GM23338 (cell line): ENCODE results near the gene TBC1D19. TPM values are rescaled to one million over a fixed set of nuclear protein-coding genes. Genes with fewer than 3 reads are reported as not detected.
A peak's percentile ranks its signal among the peaks of the same experiment; 100 is the strongest.
"Not testable (repeated sequence)": the region's sequence is repeated elsewhere in the genome, so short reads cannot be mapped to it uniquely, and the experiment has no call there.

Experiments used
- ATAC-seq: fragments of 200-7000 bp; cut with Tn5 transposase; 3 replicates; pipeline ENCODE4 v1.9.1; 2020
- DNase-seq: peaks from one replicate; pipeline ENCODE4 v3.0.0-alpha.2; 2015; ENCODE audit warnings: low spot score
- H2AFZ ChIP-seq: fragments of 200-600 bp; sonication (generic); 2 replicates; pipeline ENCODE4 v1.8.0; 2016; ENCODE audit warnings: antibody characterized with exemption, mild to moderate bottlenecking, moderate library complexity
- H3F3A ChIP-seq: fragments of 200-600 bp; sonication (generic); replicated peaks from 2 replicates; pipeline ENCODE4 v1.8.0; 2017; ENCODE audit warnings: antibody characterized with exemption, mixed run types, low read depth
- H3K27ac ChIP-seq: fragments of 200-600 bp; sonication (generic); 2 replicates; pipeline ENCODE4 v1.6.1; 2016; ENCODE audit warnings: low read depth
- H3K27me3 ChIP-seq: fragments of 200-600 bp; sonication (generic); 2 replicates; pipeline ENCODE4 v1.8.0; 2016; ENCODE audit warnings: mild to moderate bottlenecking, mixed run types, moderate library complexity; ENCODE audit not compliant: insufficient read depth
- H3K36me3 ChIP-seq: fragments of 200-600 bp; sonication (generic); 2 replicates; pipeline ENCODE4 v1.8.0; 2016; ENCODE audit warnings: mild to moderate bottlenecking; ENCODE audit not compliant: insufficient read depth
- H3K4me1 ChIP-seq: fragments of 200-600 bp; sonication (generic); 2 replicates; pipeline ENCODE4 v1.8.0; 2016; ENCODE audit warnings: mild to moderate bottlenecking, moderate library complexity; ENCODE audit not compliant: insufficient read depth
- H3K4me2 ChIP-seq: fragments of 200-600 bp; sonication (generic); 2 replicates; pipeline ENCODE4 v1.7.1; 2017; ENCODE audit warnings: mixed run types
- H3K4me3 ChIP-seq: fragments of 200-600 bp; sonication (generic); 2 replicates; pipeline ENCODE4 v1.6.1; 2016; ENCODE audit warnings: mixed run types
- H3K79me2 ChIP-seq: fragments of 200-600 bp; sonication (generic); replicated peaks from 2 replicates; pipeline ENCODE4 v1.8.0; 2017; ENCODE audit warnings: mild to moderate bottlenecking; ENCODE audit not compliant: insufficient read depth
- H3K9me2 ChIP-seq: fragments of 200-600 bp; sonication (generic); 2 replicates; pipeline ENCODE4 v1.8.0; 2017; ENCODE audit not compliant: insufficient read depth
- H4K20me1 ChIP-seq: fragments of 200-600 bp; sonication (generic); replicated peaks from 2 replicates; pipeline ENCODE4 v1.8.0; 2017; ENCODE audit warnings: mild to moderate bottlenecking; ENCODE audit not compliant: insufficient read depth
- H3K27ac Mint-ChIP-seq: 2 replicates; pipeline ENCODE4 v1.8.0; 2020; ENCODE audit warnings: inconsistent platforms, mild to moderate bottlenecking, moderate library complexity, mixed read lengths
- H3K27me3 Mint-ChIP-seq: 3 replicates; pipeline ENCODE4 v1.8.0; 2022; ENCODE audit warnings: low read depth, mild to moderate bottlenecking, moderate library complexity, mixed read lengths, inconsistent platforms; ENCODE audit not compliant: insufficient read depth, poor library complexity
- H3K36me3 Mint-ChIP-seq: 3 replicates; pipeline ENCODE4 v1.8.0; 2021; ENCODE audit warnings: low read depth, mild to moderate bottlenecking, inconsistent platforms, moderate library complexity, mixed read lengths
- H3K4me1 Mint-ChIP-seq: 3 replicates; pipeline ENCODE4 v1.8.0; 2020; ENCODE audit warnings: mild to moderate bottlenecking, inconsistent platforms, mixed read lengths
- H3K4me3 Mint-ChIP-seq: 3 replicates; pipeline ENCODE4 v1.8.0; 2021; ENCODE audit warnings: moderate library complexity, mild to moderate bottlenecking, inconsistent platforms, mixed read lengths
- H3K9me3 Mint-ChIP-seq: 3 replicates; pipeline ENCODE4 v1.8.0; 2020; ENCODE audit warnings: moderate library complexity, mild to moderate bottlenecking, inconsistent platforms, mixed read lengths
- CREB1 ChIP-seq: fragments of 250-450 bp; sonication (Bioruptor Pico); IDR thresholded peaks from 2 replicates; pipeline ENCODE4 v1.5.0; 2020; ENCODE audit warnings: low read depth, mild to moderate bottlenecking, moderate library complexity
- CTCF ChIP-seq, 2 experiments: fragments of 200-600 bp in 1 of 2; sonication (generic) in 1 of 2; conservative IDR thresholded peaks; 2 replicates each; pipeline versions ENCODE4 v1.5.1 to v1.6.1; 2016 to 2017; ENCODE audit warnings: antibody characterized with exemption in 2 of 2, low read depth in 2 of 2, mild to moderate bottlenecking in 2 of 2, moderate library complexity in 1 of 2
- ETS1 ChIP-seq: IDR thresholded peaks from 2 replicates; pipeline ENCODE4 v1.6.1; 2016; ENCODE audit warnings: antibody characterized with exemption
- NANOG ChIP-seq: IDR thresholded peaks from 2 replicates; pipeline ENCODE4 v1.6.1; 2016; ENCODE audit warnings: antibody characterized with exemption, borderline replicate concordance
- REST ChIP-seq: IDR thresholded peaks from one replicate; pipeline ENCODE4 v1.6.1; 2018; ENCODE audit warnings: antibody characterized with exemption; ENCODE audit not compliant: unreplicated experiment
- ZNF114 ChIP-seq: fragments of 250-450 bp; sonication (Bioruptor Pico); IDR thresholded peaks from 2 replicates; pipeline ENCODE4 v1.5.0; 2020; ENCODE audit warnings: mild to moderate bottlenecking, moderate library complexity
- ZNF331 ChIP-seq: fragments of 250-450 bp; sonication (Bioruptor Pico); IDR thresholded peaks from 2 replicates; pipeline ENCODE4 v1.5.0; 2020; ENCODE audit warnings: low read depth, mild to moderate bottlenecking, moderate library complexity
- polyA plus RNA-seq: library from polyadenylated mRNA; unstranded; fragments of >200 nt; fragmentation: Nextera tagmentation; extraction: Ambion mirVana; gene quantifications from 2 replicates; pipeline ENCODE4 v1.2.1, GENCODE V29; 2016
- total RNA-seq: library from RNA; depleted of rRNA; stranded (reverse); fragments of >200 nt; shearing (Covaris generic); gene quantifications from 2 replicates; pipeline ENCODE4 v1.2.3, GENCODE V29; 2014

TBC1D19 gene
- total and polyA plus RNA-seq, 2 experiments from 2014 or later = 1.9 to 4.3 TPM

- H3K4me3 Mint-ChIP-seq = no peak overlapping the region
- H3K27ac Mint-ChIP-seq = no peak overlapping the region
- Histone ChIP-seq H4K20me1 (no peaks in the 10 kb centered on the region), H2AFZ (no peak overlapping the region), H3K9me2 (no peaks in the 10 kb centered on the region), H3K4me3 (no peak overlapping the region), H3F3A (no peaks in the 10 kb centered on the region), H3K27ac (no peak overlapping the region), H3K79me2 (no peaks in the 10 kb centered on the region), H3K4me1 (peaks cover 15% of the 10 kb centered on the region; the same call in 1 of the 2 replicates), H3K27me3 (no peaks in the 10 kb centered on the region), H3K36me3 (no peaks in the 10 kb centered on the region), H3K4me2 (peak overlapping the region; percentile 12)
- peaks cover 8% of the 10 kb centered on the region for H3K4me1 Mint-ChIP-seq
- H3K36me3 Mint-ChIP-seq = no peaks in the 10 kb centered on the region
- TF ChIP-seq REST = no peak
- no peak for ATAC-seq
- peak; percentile 22 for DNase-seq
- no peaks in the 10 kb centered on the region for H3K27me3 Mint-ChIP-seq
- H3K9me3 Mint-ChIP-seq = no peaks in the 10 kb centered on the region
These were observed 87.1 kb downstream of the TBC1D19 start for GRCh38 chr4:26670903-26671537.

GRCh38 chr4:26679040-26679695 is 95.3 kb downstream of the TBC1D19 start:
- not testable (repeated sequence) for H3K27ac ChIP-seq, H3K4me1 ChIP-seq, H2AFZ ChIP-seq, H3K4me1 Mint-ChIP-seq, H3K27me3 Mint-ChIP-seq, H3K4me2 ChIP-seq, H3K27ac Mint-ChIP-seq, H4K20me1 ChIP-seq, H3K79me2 ChIP-seq, H3K4me3 ChIP-seq, H3K9me2 ChIP-seq, H3K27me3 ChIP-seq, ATAC-seq, H3F3A ChIP-seq, H3K4me3 Mint-ChIP-seq, DNase-seq, H3K36me3 ChIP-seq
- peaks cover 38% of the 10 kb centered on the region for H3K9me3 Mint-ChIP-seq
- H3K36me3 Mint-ChIP-seq = peaks cover 43% of the 10 kb centered on the region

- no peak overlapping the region for H3K4me3 ChIP-seq
- H3K27me3 Mint-ChIP-seq = peaks cover 2% of the 10 kb centered on the region
- DNase-seq (peak; percentile 31), ATAC-seq (no peak; the same call in 2 of the 3 replicates)
- H3K9me2 ChIP-seq = no peaks in the 10 kb centered on the region
- H3K36me3 Mint-ChIP-seq = peaks cover 36% of the 10 kb centered on the region
- peaks cover 9% of the 10 kb centered on the region; the same call in 1 of the 2 replicates for H3K4me1 ChIP-seq
- H2AFZ ChIP-seq = no peak overlapping the region
- H3K4me1 Mint-ChIP-seq = peaks cover 14% of the 10 kb centered on the region
- H3K27me3 ChIP-seq = no peaks in the 10 kb centered on the region
- no peaks in the 10 kb centered on the region for H4K20me1 ChIP-seq
- H3K4me3 Mint-ChIP-seq = no peak overlapping the region
- H3K79me2 ChIP-seq = no peaks in the 10 kb centered on the region
- H3K27ac ChIP-seq = no peak overlapping the region
- peaks cover 37% of the 10 kb centered on the region for H3K9me3 Mint-ChIP-seq
- H3K36me3 ChIP-seq = no peaks in the 10 kb centered on the region; the same call in 1 of the 2 replicates
- H3F3A ChIP-seq = no peaks in the 10 kb centered on the region
- no peak overlapping the region for H3K4me2 ChIP-seq
- H3K27ac Mint-ChIP-seq = no peak overlapping the region; the same call in 1 of the 2 replicates
- TF ChIP-seq CTCF (conservative IDR thresholded peaks at IDR 0.05; ENCODE audit: low read depth in 2 of 2) = no peak
- TF ChIP-seq ETS1 = no peak
- no peak for TF ChIP-seq REST
- no peak for TF ChIP-seq CREB1 (CRISPR knock-in tag)
- TF ChIP-seq NANOG = no peak; the same call in 1 of the 2 replicates
- TF ChIP-seq ZNF114 (CRISPR knock-in tag) = no peak
- TF ChIP-seq ZNF331 (CRISPR knock-in tag) = no peak
These were observed 98.6 kb downstream of the TBC1D19 start for GRCh38 chr4:26682436-26682835.
